ENCODE data around the gene RPN1. TPM values are rescaled to one million over a fixed set of nuclear protein-coding genes. Genes with fewer than 3 reads are reported as not detected.

Gene RPN1
- total RNA-seq, 1 donor from 2014 or later, result 250 TPM

GRCh38 chr3:128609294-128609693, 41.3 kb downstream of the RPN1 start:
- Mint-ChIP-seq H3K36me3 (ENCODE audit: low read depth, unreplicated experiment) (no peaks in the 10 kb centered on the region), H3K4me3 (ENCODE audit: unreplicated experiment) (no peak overlapping the region), H3K4me1 (ENCODE audit: unreplicated experiment) (peaks cover 2% of the 10 kb centered on the region), H3K9me3 (ENCODE audit: unreplicated experiment) (no peaks in the 10 kb centered on the region), H3K27me3 (ENCODE audit: unreplicated experiment) (no peaks in the 10 kb centered on the region), H3K27ac (ENCODE audit: unreplicated experiment) (no peak overlapping the region)
- TF ChIP-seq, protein P1, sequence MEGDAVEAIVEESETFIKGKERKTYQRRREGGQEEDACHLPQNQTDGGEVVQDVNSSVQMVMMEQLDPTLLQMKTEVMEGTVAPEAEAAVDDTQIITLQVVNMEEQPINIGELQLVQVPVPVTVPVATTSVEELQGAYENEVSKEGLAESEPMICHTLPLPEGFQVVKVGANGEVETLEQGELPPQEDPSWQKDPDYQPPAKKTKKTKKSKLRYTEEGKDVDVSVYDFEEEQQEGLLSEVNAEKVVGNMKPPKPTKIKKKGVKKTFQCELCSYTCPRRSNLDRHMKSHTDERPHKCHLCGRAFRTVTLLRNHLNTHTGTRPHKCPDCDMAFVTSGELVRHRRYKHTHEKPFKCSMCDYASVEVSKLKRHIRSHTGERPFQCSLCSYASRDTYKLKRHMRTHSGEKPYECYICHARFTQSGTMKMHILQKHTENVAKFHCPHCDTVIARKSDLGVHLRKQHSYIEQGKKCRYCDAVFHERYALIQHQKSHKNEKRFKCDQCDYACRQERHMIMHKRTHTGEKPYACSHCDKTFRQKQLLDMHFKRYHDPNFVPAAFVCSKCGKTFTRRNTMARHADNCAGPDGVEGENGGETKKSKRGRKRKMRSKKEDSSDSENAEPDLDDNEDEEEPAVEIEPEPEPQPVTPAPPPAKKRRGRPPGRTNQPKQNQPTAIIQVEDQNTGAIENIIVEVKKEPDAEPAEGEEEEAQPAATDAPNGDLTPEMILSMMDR (IDR thresholded peaks at IDR 0.05; ENCODE audit: unreplicated experiment), result no peak
- DNase-seq (ENCODE audit: low spot score), result no peak

DNA sequence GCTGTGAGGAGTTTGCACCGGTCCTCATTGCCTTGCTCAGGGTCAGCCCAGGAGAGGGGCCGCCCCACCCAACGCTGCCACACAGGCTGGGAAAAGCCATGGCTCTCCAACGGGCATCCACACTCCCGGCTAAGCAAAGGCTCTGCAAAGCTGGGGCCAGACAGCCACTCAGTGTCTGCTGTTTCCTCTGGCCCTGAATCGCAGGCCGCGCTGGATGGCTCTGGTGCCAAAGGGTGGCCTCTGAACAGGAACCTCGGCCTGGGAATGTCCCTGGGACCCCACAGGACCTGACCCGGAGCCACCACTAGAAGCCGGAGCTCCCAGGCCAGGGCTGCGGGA, 42.9 kb downstream of the RPN1 start:
- Mint-ChIP-seq H3K27ac (ENCODE audit: unreplicated experiment) (no peak overlapping the region), H3K36me3 (ENCODE audit: low read depth, unreplicated experiment) (no peaks in the 10 kb centered on the region), H3K4me3 (ENCODE audit: unreplicated experiment) (no peak overlapping the region), H3K9me3 (ENCODE audit: unreplicated experiment) (no peaks in the 10 kb centered on the region), H3K27me3 (ENCODE audit: unreplicated experiment) (no peaks in the 10 kb centered on the region), H3K4me1 (ENCODE audit: unreplicated experiment) (peaks cover 2% of the 10 kb centered on the region)
- no peak for DNase-seq (ENCODE audit: low spot score)
- TF ChIP-seq, protein P1 (IDR thresholded peaks at IDR 0.05; ENCODE audit: unreplicated experiment), result no peak

- no peaks in the 10 kb centered on the region for H3K27me3 Mint-ChIP-seq (ENCODE audit: unreplicated experiment)
- H3K27ac Mint-ChIP-seq (ENCODE audit: unreplicated experiment), result no peak overlapping the region
- H3K4me3 Mint-ChIP-seq (ENCODE audit: unreplicated experiment), result no peak overlapping the region
- no peaks in the 10 kb centered on the region for H3K36me3 Mint-ChIP-seq (ENCODE audit: low read depth, unreplicated experiment)
- no peaks in the 10 kb centered on the region for H3K9me3 Mint-ChIP-seq (ENCODE audit: unreplicated experiment)
- DNase-seq (ENCODE audit: low spot score), result no peak
- TF ChIP-seq, protein P1 (IDR thresholded peaks at IDR 0.05; ENCODE audit: unreplicated experiment), result no peak
- H3K4me1 Mint-ChIP-seq (ENCODE audit: unreplicated experiment), result peaks cover 2% of the 10 kb centered on the region
These were observed 44.5 kb downstream of the RPN1 start for GRCh38 chr3:128606094-128606493.

DNA sequence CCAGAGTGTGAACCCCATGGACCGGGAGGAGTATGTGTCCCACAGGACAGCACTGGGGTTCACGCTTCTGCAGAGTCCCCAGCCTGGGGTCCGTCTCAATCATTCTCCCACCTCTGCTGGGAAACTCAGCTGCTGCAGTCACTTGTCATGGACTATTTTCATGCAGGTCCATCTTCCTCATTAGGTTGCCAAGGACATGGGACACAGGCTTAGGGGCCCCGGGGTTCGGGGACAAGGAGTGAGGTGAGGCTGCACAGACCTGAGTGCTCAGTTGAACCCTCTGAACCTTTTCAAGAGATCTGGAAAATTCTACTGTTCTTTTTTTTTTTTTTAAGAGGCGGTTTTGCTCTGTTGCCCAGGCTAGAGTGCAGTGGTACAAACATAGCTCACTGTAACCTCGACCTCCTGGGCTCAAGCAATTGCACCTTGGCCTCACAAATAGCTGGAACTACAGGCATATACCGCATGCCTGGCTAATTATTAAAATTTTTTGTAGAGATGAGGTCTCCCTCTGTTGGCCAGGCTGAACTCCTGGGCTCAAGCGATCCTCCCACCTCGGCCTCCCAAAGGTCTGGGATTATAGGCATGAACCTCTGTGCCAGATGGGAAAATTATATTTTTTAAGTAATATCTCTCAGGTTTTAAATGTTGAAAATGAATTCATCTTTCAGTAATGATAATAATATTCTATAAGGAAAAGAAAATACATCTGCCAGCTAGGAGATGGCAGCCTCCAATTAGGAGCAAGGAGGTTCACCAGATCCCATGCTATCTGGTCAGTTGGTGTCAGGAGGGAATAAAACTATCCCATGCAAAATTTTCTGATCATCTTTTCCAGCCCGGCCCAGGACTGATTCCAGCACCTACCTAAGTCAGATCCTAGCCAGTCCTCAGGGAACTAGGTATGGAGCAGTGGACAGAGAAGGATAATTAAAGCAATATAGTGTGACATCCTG, 45.2 kb downstream of the RPN1 start:
- H3K27ac Mint-ChIP-seq (ENCODE audit: unreplicated experiment), result no peak overlapping the region
- peaks cover 2% of the 10 kb centered on the region for H3K4me1 Mint-ChIP-seq (ENCODE audit: unreplicated experiment)
- H3K9me3 Mint-ChIP-seq (ENCODE audit: unreplicated experiment), result no peaks in the 10 kb centered on the region
- no peak for DNase-seq (ENCODE audit: low spot score)
- H3K36me3 Mint-ChIP-seq (ENCODE audit: low read depth, unreplicated experiment), result no peaks in the 10 kb centered on the region
- H3K27me3 Mint-ChIP-seq (ENCODE audit: unreplicated experiment), result no peaks in the 10 kb centered on the region
- no peak overlapping the region for H3K4me3 Mint-ChIP-seq (ENCODE audit: unreplicated experiment)
- TF ChIP-seq, protein P1 (IDR thresholded peaks at IDR 0.05; ENCODE audit: unreplicated experiment), result no peak

Data from endothelial cell (in vitro differentiated cells).